WTC11 (cell line): ENCODE data around the gene PPP2R5E. TPM values are rescaled to one million over a fixed set of nuclear protein-coding genes. Genes with fewer than 3 reads are reported as not detected.

ENCODE experiments used
- ATAC-seq: fragments of 200-7000 bp; cut with Tn5 transposase; 2 replicates; pipeline ENCODE4 v1.10.0; 2021; ENCODE audit warnings: mild to moderate bottlenecking, moderate library complexity
- CTCF ChIA-PET: fragments of 300-600 bp; sonication (Branson Sonifier 250); formaldehyde crosslinking; loops from one replicate; lab custom pipeline; 2021; ENCODE audit warnings: antibody characterized with exemption; lab: Charles Lee
- POLR2A ChIA-PET: fragments of 350-600 bp; sonication (Branson Sonifier 250); formaldehyde crosslinking; loops from one replicate; lab custom pipeline; 2021; ENCODE audit warnings: antibody characterized with exemption; lab: Charles Lee
- DNase-seq: peaks from one replicate; pipeline ENCODE4 v3.0.0; 2021; ENCODE audit warnings: low spot score
- H3K27ac Mint-ChIP-seq: 2 replicates; pipeline ENCODE4 v1.8.0; 2021; ENCODE audit warnings: mixed read lengths
- H3K27me3 Mint-ChIP-seq: 2 replicates; pipeline ENCODE4 v1.8.0; 2021; ENCODE audit warnings: low read depth, mild to moderate bottlenecking, moderate library complexity, mixed read lengths
- H3K36me3 Mint-ChIP-seq: 2 replicates; pipeline ENCODE4 v1.8.0; 2021; ENCODE audit warnings: mixed read lengths
- H3K4me1 Mint-ChIP-seq: 2 replicates; pipeline ENCODE4 v1.8.0; 2022; ENCODE audit warnings: mixed read lengths
- H3K4me3 Mint-ChIP-seq: 2 replicates; pipeline ENCODE4 v1.8.0; 2021; ENCODE audit warnings: mild to moderate bottlenecking, moderate library complexity, mixed read lengths
- H3K9me3 Mint-ChIP-seq: 2 replicates; pipeline ENCODE4 v1.8.0; 2021; ENCODE audit warnings: mixed read lengths
- EMX1 ChIP-seq: fragments of 250-450 bp; sonication (Bioruptor Pico); IDR thresholded peaks from 2 replicates; pipeline ENCODE4 v1.8.0; 2021; ENCODE audit warnings: mild to moderate bottlenecking
- ESRRA ChIP-seq: sonication (generic); formaldehyde crosslinking; IDR thresholded peaks from 2 replicates; pipeline ENCODE4 v1.8.1; 2022; ENCODE audit warnings: mild to moderate bottlenecking, missing genetic modification reagents, borderline replicate concordance
- HMGA2 ChIP-seq: fragments of 250-450 bp; sonication (Bioruptor Pico); IDR thresholded peaks from 2 replicates; pipeline ENCODE4 v1.4.0; 2021; ENCODE audit warnings: mild to moderate bottlenecking, moderate library complexity
- MYBL2 ChIP-seq: sonication (generic); formaldehyde crosslinking; IDR thresholded peaks from 2 replicates; pipeline ENCODE4 v1.8.1; 2023; ENCODE audit warnings: mild to moderate bottlenecking, moderate library complexity, missing genetic modification reagents
- TEAD4 ChIP-seq: sonication (generic); formaldehyde crosslinking; IDR thresholded peaks from 2 replicates; pipeline ENCODE4 v1.8.0; 2022; ENCODE audit warnings: mild to moderate bottlenecking, missing genetic modification reagents
- TP53 ChIP-seq: sonication (generic); formaldehyde crosslinking; IDR thresholded peaks from 2 replicates; pipeline ENCODE4 v1.8.1; 2023; ENCODE audit warnings: mild to moderate bottlenecking, missing genetic modification reagents
- ZNF219 ChIP-seq: sonication (generic); formaldehyde crosslinking; IDR thresholded peaks from 2 replicates; pipeline ENCODE4 v1.8.0; 2023; ENCODE audit warnings: missing genetic modification reagents, mild to moderate bottlenecking, borderline replicate concordance
- ZNF671 ChIP-seq: fragments of 250-450 bp; sonication (Bioruptor Pico); IDR thresholded peaks from 2 replicates; pipeline ENCODE4 v1.8.0; 2021; ENCODE audit warnings: mild to moderate bottlenecking
- total RNA-seq: library from RNA; stranded (reverse); gene quantifications from 3 replicates; pipeline ENCODE4 v1.2.3, GENCODE V29; 2021
- TF ChIP-seq, protein P1 (sequence below): sonication (generic); formaldehyde crosslinking; IDR thresholded peaks from 2 replicates; pipeline ENCODE4 v1.8.0; 2022; ENCODE audit warnings: mild to moderate bottlenecking, missing genetic modification reagents
- TF ChIP-seq, protein P2 (sequence below): sonication (generic); formaldehyde crosslinking; IDR thresholded peaks from 2 replicates; pipeline ENCODE4 v1.8.1; 2022; ENCODE audit warnings: low read depth, missing genetic modification reagents, borderline replicate concordance
- TF ChIP-seq, protein P3 (sequence below): sonication (generic); formaldehyde crosslinking; IDR thresholded peaks from 2 replicates; pipeline ENCODE4 v1.8.1; 2022; ENCODE audit warnings: mild to moderate bottlenecking, moderate library complexity, missing genetic modification reagents
- TF ChIP-seq, protein P4 (sequence below): sonication (generic); formaldehyde crosslinking; IDR thresholded peaks from 2 replicates; pipeline ENCODE4 v1.8.0; 2023; ENCODE audit warnings: mild to moderate bottlenecking, missing genetic modification reagents
- TF ChIP-seq, protein P5 (sequence below): sonication (generic); formaldehyde crosslinking; IDR thresholded peaks from 2 replicates; pipeline ENCODE4 v1.8.1; 2022; ENCODE audit warnings: mild to moderate bottlenecking, missing genetic modification reagents, moderate library complexity, borderline replicate concordance
- TF ChIP-seq, protein P6 (sequence below): fragments of 250-450 bp; sonication (Bioruptor Pico); IDR thresholded peaks from 2 replicates; pipeline ENCODE4 v1.9.0; 2021; ENCODE audit warnings: mild to moderate bottlenecking

Gene PPP2R5E
- total RNA-seq, 1 experiment from 2014 or later = 59.0 TPM

DNA sequence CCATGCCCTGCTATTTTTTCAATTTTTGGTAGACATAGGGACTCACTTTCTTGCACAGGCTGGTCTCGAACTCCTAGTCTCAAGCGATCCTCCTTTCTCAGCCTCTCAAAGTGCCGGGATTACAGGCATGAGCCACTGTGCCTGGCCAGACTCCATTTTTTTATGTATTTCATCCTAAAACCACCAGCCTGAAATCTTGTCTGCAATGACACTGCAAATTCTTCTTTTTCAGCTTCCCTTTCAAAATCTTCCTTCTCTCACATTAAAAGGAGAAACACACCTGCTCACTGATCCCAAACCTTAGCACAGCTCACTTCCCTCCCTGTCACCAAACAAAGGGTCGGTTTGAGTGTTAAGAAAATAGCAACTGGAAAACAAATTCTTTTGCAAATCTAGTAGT lies 62.6 kb downstream of the PPP2R5E start (continued):
- TF ChIP-seq, protein P1, sequence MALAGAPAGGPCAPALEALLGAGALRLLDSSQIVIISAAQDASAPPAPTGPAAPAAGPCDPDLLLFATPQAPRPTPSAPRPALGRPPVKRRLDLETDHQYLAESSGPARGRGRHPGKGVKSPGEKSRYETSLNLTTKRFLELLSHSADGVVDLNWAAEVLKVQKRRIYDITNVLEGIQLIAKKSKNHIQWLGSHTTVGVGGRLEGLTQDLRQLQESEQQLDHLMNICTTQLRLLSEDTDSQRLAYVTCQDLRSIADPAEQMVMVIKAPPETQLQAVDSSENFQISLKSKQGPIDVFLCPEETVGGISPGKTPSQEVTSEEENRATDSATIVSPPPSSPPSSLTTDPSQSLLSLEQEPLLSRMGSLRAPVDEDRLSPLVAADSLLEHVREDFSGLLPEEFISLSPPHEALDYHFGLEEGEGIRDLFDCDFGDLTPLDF (CRISPR knock-in tag) = no peak
- TF ChIP-seq, protein P2, sequence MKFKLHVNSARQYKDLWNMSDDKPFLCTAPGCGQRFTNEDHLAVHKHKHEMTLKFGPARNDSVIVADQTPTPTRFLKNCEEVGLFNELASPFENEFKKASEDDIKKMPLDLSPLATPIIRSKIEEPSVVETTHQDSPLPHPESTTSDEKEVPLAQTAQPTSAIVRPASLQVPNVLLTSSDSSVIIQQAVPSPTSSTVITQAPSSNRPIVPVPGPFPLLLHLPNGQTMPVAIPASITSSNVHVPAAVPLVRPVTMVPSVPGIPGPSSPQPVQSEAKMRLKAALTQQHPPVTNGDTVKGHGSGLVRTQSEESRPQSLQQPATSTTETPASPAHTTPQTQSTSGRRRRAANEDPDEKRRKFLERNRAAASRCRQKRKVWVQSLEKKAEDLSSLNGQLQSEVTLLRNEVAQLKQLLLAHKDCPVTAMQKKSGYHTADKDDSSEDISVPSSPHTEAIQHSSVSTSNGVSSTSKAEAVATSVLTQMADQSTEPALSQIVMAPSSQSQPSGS (CRISPR knock-in tag) = no peak
- no peak for TF ChIP-seq ESRRA (CRISPR knock-in tag)
- TF ChIP-seq MYBL2 = no peak
- TF ChIP-seq, protein P3, sequence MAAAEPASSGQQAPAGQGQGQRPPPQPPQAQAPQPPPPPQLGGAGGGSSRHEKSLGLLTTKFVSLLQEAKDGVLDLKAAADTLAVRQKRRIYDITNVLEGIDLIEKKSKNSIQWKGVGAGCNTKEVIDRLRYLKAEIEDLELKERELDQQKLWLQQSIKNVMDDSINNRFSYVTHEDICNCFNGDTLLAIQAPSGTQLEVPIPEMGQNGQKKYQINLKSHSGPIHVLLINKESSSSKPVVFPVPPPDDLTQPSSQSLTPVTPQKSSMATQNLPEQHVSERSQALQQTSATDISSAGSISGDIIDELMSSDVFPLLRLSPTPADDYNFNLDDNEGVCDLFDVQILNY (CRISPR knock-in tag) = no peak
- no peak for TF ChIP-seq TP53 (CRISPR knock-in tag)

DNA sequence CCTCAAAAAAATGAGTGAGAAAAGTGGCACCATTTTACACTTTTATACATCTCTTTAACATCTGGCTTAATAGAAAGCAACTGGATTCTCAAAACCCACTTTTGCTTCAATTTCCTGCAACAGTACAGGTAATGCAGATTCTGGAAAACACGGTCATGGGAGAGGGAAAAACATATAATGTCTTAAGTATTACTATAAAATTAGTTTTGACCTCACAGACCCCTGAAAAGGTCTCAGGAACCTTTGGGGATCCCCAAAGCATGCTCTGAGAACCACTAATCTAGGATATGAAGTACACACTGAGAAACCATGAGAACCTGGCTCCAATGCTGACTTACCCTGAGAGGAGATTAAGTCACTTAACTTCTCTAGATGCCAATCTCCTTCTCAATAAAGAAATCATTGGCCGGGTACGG lies 64.7 kb downstream of the PPP2R5E start:
- no peak overlapping the region for H3K4me3 Mint-ChIP-seq
- no peaks in the 10 kb centered on the region for H3K9me3 Mint-ChIP-seq
- H3K36me3 Mint-ChIP-seq = no peaks in the 10 kb centered on the region
- DNase-seq (no peak), ATAC-seq (no peak)
- POLR2A ChIA-PET = no interaction called here
- no peak overlapping the region; the same call in 1 of the 2 replicates for H3K27ac Mint-ChIP-seq
- CTCF ChIA-PET = no interaction called here
- H3K27me3 Mint-ChIP-seq = no peaks in the 10 kb centered on the region
- H3K4me1 Mint-ChIP-seq = peaks cover 11% of the 10 kb centered on the region
- TF ChIP-seq, protein P4, sequence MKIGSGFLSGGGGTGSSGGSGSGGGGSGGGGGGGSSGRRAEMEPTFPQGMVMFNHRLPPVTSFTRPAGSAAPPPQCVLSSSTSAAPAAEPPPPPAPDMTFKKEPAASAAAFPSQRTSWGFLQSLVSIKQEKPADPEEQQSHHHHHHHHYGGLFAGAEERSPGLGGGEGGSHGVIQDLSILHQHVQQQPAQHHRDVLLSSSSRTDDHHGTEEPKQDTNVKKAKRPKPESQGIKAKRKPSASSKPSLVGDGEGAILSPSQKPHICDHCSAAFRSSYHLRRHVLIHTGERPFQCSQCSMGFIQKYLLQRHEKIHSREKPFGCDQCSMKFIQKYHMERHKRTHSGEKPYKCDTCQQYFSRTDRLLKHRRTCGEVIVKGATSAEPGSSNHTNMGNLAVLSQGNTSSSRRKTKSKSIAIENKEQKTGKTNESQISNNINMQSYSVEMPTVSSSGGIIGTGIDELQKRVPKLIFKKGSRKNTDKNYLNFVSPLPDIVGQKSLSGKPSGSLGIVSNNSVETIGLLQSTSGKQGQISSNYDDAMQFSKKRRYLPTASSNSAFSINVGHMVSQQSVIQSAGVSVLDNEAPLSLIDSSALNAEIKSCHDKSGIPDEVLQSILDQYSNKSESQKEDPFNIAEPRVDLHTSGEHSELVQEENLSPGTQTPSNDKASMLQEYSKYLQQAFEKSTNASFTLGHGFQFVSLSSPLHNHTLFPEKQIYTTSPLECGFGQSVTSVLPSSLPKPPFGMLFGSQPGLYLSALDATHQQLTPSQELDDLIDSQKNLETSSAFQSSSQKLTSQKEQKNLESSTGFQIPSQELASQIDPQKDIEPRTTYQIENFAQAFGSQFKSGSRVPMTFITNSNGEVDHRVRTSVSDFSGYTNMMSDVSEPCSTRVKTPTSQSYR (CRISPR knock-in tag) = no peak
- TF ChIP-seq ZNF671 (CRISPR knock-in tag) (no peak), TEAD4 (no peak), ZNF219 (no peak), EMX1 (CRISPR knock-in tag) (no peak)
- TF ChIP-seq, protein P5, sequence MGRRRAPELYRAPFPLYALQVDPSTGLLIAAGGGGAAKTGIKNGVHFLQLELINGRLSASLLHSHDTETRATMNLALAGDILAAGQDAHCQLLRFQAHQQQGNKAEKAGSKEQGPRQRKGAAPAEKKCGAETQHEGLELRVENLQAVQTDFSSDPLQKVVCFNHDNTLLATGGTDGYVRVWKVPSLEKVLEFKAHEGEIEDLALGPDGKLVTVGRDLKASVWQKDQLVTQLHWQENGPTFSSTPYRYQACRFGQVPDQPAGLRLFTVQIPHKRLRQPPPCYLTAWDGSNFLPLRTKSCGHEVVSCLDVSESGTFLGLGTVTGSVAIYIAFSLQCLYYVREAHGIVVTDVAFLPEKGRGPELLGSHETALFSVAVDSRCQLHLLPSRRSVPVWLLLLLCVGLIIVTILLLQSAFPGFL (CRISPR knock-in tag) = no peak

DNA sequence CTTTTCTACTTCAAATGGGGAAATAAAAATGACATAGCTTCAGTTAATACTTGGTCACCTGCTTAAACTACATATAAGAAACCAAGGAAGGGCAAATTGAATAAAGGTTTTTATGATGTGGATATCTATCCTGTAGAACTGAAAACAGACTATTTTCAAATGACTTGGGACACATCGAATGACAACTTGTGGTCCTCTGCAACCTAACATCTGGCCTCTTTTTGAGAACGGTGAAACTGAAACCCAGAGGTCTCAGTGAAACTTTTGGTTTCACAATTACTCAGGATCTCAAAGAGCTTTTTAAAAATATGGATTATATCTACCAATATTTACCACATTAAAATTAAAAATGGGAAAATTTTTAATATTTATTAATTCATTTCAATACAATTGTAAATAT lies 65.2 kb downstream of the PPP2R5E start:
- TF ChIP-seq, protein P6, sequence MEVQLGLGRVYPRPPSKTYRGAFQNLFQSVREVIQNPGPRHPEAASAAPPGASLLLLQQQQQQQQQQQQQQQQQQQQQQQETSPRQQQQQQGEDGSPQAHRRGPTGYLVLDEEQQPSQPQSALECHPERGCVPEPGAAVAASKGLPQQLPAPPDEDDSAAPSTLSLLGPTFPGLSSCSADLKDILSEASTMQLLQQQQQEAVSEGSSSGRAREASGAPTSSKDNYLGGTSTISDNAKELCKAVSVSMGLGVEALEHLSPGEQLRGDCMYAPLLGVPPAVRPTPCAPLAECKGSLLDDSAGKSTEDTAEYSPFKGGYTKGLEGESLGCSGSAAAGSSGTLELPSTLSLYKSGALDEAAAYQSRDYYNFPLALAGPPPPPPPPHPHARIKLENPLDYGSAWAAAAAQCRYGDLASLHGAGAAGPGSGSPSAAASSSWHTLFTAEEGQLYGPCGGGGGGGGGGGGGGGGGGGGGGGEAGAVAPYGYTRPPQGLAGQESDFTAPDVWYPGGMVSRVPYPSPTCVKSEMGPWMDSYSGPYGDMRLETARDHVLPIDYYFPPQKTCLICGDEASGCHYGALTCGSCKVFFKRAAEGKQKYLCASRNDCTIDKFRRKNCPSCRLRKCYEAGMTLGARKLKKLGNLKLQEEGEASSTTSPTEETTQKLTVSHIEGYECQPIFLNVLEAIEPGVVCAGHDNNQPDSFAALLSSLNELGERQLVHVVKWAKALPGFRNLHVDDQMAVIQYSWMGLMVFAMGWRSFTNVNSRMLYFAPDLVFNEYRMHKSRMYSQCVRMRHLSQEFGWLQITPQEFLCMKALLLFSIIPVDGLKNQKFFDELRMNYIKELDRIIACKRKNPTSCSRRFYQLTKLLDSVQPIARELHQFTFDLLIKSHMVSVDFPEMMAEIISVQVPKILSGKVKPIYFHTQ (CRISPR knock-in tag) = no peak
- no peak for TF ChIP-seq MYBL2
- TF ChIP-seq HMGA2 (CRISPR knock-in tag) = peak; percentile 34; the same call in 1 of the 2 replicates
- TF ChIP-seq, all 79 proteins: peak for 1
- Mint-ChIP-seq H3K27me3 (no peaks in the 10 kb centered on the region), H3K9me3 (no peaks in the 10 kb centered on the region), H3K4me1 (peaks cover 9% of the 10 kb centered on the region), H3K27ac (no peak overlapping the region), H3K4me3 (no peak overlapping the region), H3K36me3 (no peaks in the 10 kb centered on the region)
- DNase-seq (no peak), ATAC-seq (no peak)
- ChIA-PET POLR2A (no interaction called here), CTCF (no interaction called here)
